ENCODE data around the gene ADAP2. TPM values are rescaled to one million over a fixed set of nuclear protein-coding genes. Genes with fewer than 3 reads are reported as not detected.
"Not testable (repeated sequence)": the region's sequence is repeated elsewhere in the genome, so short reads cannot be mapped to it uniquely, and the experiment has no call there.

The ADAP2 gene
- total RNA-seq, 1 donor from 2014 or later = 9.4 TPM

GRCh38 chr17:30965686-30966085 lies 43.9 kb downstream of the ADAP2 start:
- H3K4me3 ChIP-seq (ENCODE audit: low read length in 3 of 3) = no peak overlapping the region
- H3K36me3 ChIP-seq (ENCODE audit: control insufficient read depth in 3 of 3, insufficient read depth in 3 of 3, low read length in 3 of 3) = no peaks in the 10 kb centered on the region
- H3K27me3 ChIP-seq (ENCODE audit: control insufficient read depth in 3 of 3, insufficient read depth in 3 of 3, low read length in 3 of 3) = peaks cover 0 to 8% (median 5%) of the 10 kb centered on the region in 3 donors
- no peak overlapping the region for H3K27ac ChIP-seq (ENCODE audit: low read depth, low read length)
- peaks cover 0 to 8% (median 5%) of the 10 kb centered on the region in 3 donors for H3K4me1 ChIP-seq (ENCODE audit: control insufficient read depth in 3 of 3, insufficient read depth in 3 of 3, low read length in 3 of 3)
- no peaks in the 10 kb centered on the region for H3K9me3 ChIP-seq (ENCODE audit: control insufficient read depth in 3 of 3, low read length in 3 of 3)
- no peak overlapping the region for H3K9ac ChIP-seq (ENCODE audit: low read depth in 1 of 3, low read length in 3 of 3)

- H3K27ac ChIP-seq (ENCODE audit: low read depth, low read length); H3K36me3 ChIP-seq (ENCODE audit: control insufficient read depth in 3 of 3, insufficient read depth in 3 of 3, low read length in 3 of 3); H3K9me3 ChIP-seq (ENCODE audit: control insufficient read depth in 3 of 3, low read length in 3 of 3); H3K4me3 ChIP-seq (ENCODE audit: low read length in 3 of 3); H3K9ac ChIP-seq (ENCODE audit: low read depth in 1 of 3, low read length in 3 of 3): not testable (repeated sequence)
- Histone ChIP-seq H3K4me1 (ENCODE audit: control insufficient read depth in 3 of 3, insufficient read depth in 3 of 3, low read length in 3 of 3) (peaks cover 2 to 15% (median 8%) of the 10 kb centered on the region in 3 donors), H3K27me3 (ENCODE audit: control insufficient read depth in 3 of 3, insufficient read depth in 3 of 3, low read length in 3 of 3) (peaks cover 0 to 12% (median 5%) of the 10 kb centered on the region in 3 donors)
These were observed 46.2 kb downstream of the ADAP2 start for GRCh38 chr17:30967911-30968310.

GRCh38 chr17:30969989-30970830 lies 48.5 kb downstream of the ADAP2 start:
- H3K9ac ChIP-seq (ENCODE audit: low read depth in 1 of 3, low read length in 3 of 3) = peak overlapping the region; percentile 80 to 86 (median 86)
- H3K9me3 ChIP-seq (ENCODE audit: control insufficient read depth in 3 of 3, low read length in 3 of 3) = no peaks in the 10 kb centered on the region
- H3K27me3 ChIP-seq (ENCODE audit: control insufficient read depth in 3 of 3, insufficient read depth in 3 of 3, low read length in 3 of 3) = peaks cover 0 to 12% (median 5%) of the 10 kb centered on the region in 3 donors
- peaks cover 0 to 3% (median 0%) of the 10 kb centered on the region in 3 donors for H3K36me3 ChIP-seq (ENCODE audit: control insufficient read depth in 3 of 3, insufficient read depth in 3 of 3, low read length in 3 of 3)
- peak overlapping the region; percentile 88 for H3K27ac ChIP-seq (ENCODE audit: low read depth, low read length)
- H3K4me3 ChIP-seq (ENCODE audit: low read length in 3 of 3) = peak overlapping the region; percentile 74 to 79 (median 76)
- peaks cover 2 to 15% (median 8%) of the 10 kb centered on the region in 3 donors for H3K4me1 ChIP-seq (ENCODE audit: control insufficient read depth in 3 of 3, insufficient read depth in 3 of 3, low read length in 3 of 3)

- H3K36me3 ChIP-seq (ENCODE audit: control insufficient read depth in 3 of 3, insufficient read depth in 3 of 3, low read length in 3 of 3) = peaks cover 0 to 8% (median 0%) of the 10 kb centered on the region in 3 donors
- peak within 1 kb of the TSS; percentile 88 for H3K27ac ChIP-seq (ENCODE audit: low read depth, low read length)
- peak within 1 kb of the TSS; percentile 74 to 79 (median 76) for H3K4me3 ChIP-seq (ENCODE audit: low read length in 3 of 3)
- peaks cover 2 to 15% (median 8%) of the 10 kb centered on the region in 3 donors for H3K4me1 ChIP-seq (ENCODE audit: control insufficient read depth in 3 of 3, insufficient read depth in 3 of 3, low read length in 3 of 3)
- H3K9ac ChIP-seq (ENCODE audit: low read depth in 1 of 3, low read length in 3 of 3) = peak within 1 kb of the TSS; percentile 80 to 86 (median 86)
- H3K9me3 ChIP-seq (ENCODE audit: control insufficient read depth in 3 of 3, low read length in 3 of 3) = no peaks in the 10 kb centered on the region
- peaks cover 0 to 12% (median 5%) of the 10 kb centered on the region in 3 donors for H3K27me3 ChIP-seq (ENCODE audit: control insufficient read depth in 3 of 3, insufficient read depth in 3 of 3, low read length in 3 of 3)
These were observed 49.3 kb downstream of the ADAP2 start, which contains the start of gene RNF135 for GRCh38 chr17:30970831-30971567. RNF135 (plus strand) TSS chr17:30971039; CDS start chr17:30971074, 35 bp downstream.

- Histone ChIP-seq H3K27me3 (ENCODE audit: control insufficient read depth in 3 of 3, insufficient read depth in 3 of 3, low read length in 3 of 3) (peaks cover 0 to 9% (median 0%) of the 10 kb centered on the region in 3 donors), H3K9me3 (ENCODE audit: control insufficient read depth in 3 of 3, low read length in 3 of 3) (no peaks in the 10 kb centered on the region), H3K36me3 (ENCODE audit: control insufficient read depth in 3 of 3, insufficient read depth in 3 of 3, low read length in 3 of 3) (peaks cover 0 to 8% (median 0%) of the 10 kb centered on the region in 3 donors), H3K4me3 (ENCODE audit: low read length in 3 of 3) (no peak overlapping the region), H3K4me1 (ENCODE audit: control insufficient read depth in 3 of 3, insufficient read depth in 3 of 3, low read length in 3 of 3) (peaks cover 2 to 14% (median 3%) of the 10 kb centered on the region in 3 donors), H3K27ac (ENCODE audit: low read depth, low read length) (no peak overlapping the region), H3K9ac (ENCODE audit: low read depth in 1 of 3, low read length in 3 of 3) (no peak overlapping the region)
These were observed 53.5 kb downstream of the ADAP2 start for GRCh38 chr17:30975042-30975820.

GRCh38 chr17:30979919-30980318 lies 58.2 kb downstream of the ADAP2 start:
- not testable (repeated sequence) for H3K27me3 ChIP-seq (ENCODE audit: control insufficient read depth in 3 of 3, insufficient read depth in 3 of 3, low read length in 3 of 3)

GRCh38 chr17:30981531-30982519 lies 60.1 kb downstream of the ADAP2 start:
- H3K27me3 ChIP-seq (ENCODE audit: control insufficient read depth in 3 of 3, insufficient read depth in 3 of 3, low read length in 3 of 3) = no peaks in the 10 kb centered on the region
- H3K9me3 ChIP-seq (ENCODE audit: control insufficient read depth in 3 of 3, low read length in 3 of 3) = no peaks in the 10 kb centered on the region

More at GRCh38 chr17:30979919-30980318, 58.2 kb downstream of the ADAP2 start:
- H3K4me3 ChIP-seq (ENCODE audit: low read length in 3 of 3); H3K4me1 ChIP-seq (ENCODE audit: control insufficient read depth in 3 of 3, insufficient read depth in 3 of 3, low read length in 3 of 3); H3K27ac ChIP-seq (ENCODE audit: low read depth, low read length); H3K9me3 ChIP-seq (ENCODE audit: control insufficient read depth in 3 of 3, low read length in 3 of 3); H3K9ac ChIP-seq (ENCODE audit: low read depth in 1 of 3, low read length in 3 of 3); H3K36me3 ChIP-seq (ENCODE audit: control insufficient read depth in 3 of 3, insufficient read depth in 3 of 3, low read length in 3 of 3): not testable (repeated sequence)

GRCh38 chr17:30982855-30983254 lies 61.1 kb downstream of the ADAP2 start:
- no peak overlapping the region for H3K9ac ChIP-seq (ENCODE audit: low read depth in 1 of 3, low read length in 3 of 3)
- no peaks in the 10 kb centered on the region for H3K27me3 ChIP-seq (ENCODE audit: control insufficient read depth in 3 of 3, insufficient read depth in 3 of 3, low read length in 3 of 3)
- peaks cover 3 to 14% (median 11%) of the 10 kb centered on the region in 3 donors for H3K36me3 ChIP-seq (ENCODE audit: control insufficient read depth in 3 of 3, insufficient read depth in 3 of 3, low read length in 3 of 3)
- H3K27ac ChIP-seq (ENCODE audit: low read depth, low read length) = no peak overlapping the region
- H3K4me3 ChIP-seq (ENCODE audit: low read length in 3 of 3) = no peak overlapping the region
- no peaks in the 10 kb centered on the region for H3K4me1 ChIP-seq (ENCODE audit: control insufficient read depth in 3 of 3, insufficient read depth in 3 of 3, low read length in 3 of 3)
- no peaks in the 10 kb centered on the region for H3K9me3 ChIP-seq (ENCODE audit: control insufficient read depth in 3 of 3, low read length in 3 of 3)

More at GRCh38 chr17:30981531-30982519, 60.1 kb downstream of the ADAP2 start:
- Histone ChIP-seq H3K4me1 (ENCODE audit: control insufficient read depth in 3 of 3, insufficient read depth in 3 of 3, low read length in 3 of 3) (no peaks in the 10 kb centered on the region), H3K4me3 (ENCODE audit: low read length in 3 of 3) (no peak overlapping the region), H3K27ac (ENCODE audit: low read depth, low read length) (no peak overlapping the region), H3K9ac (ENCODE audit: low read depth in 1 of 3, low read length in 3 of 3) (no peak overlapping the region), H3K36me3 (ENCODE audit: control insufficient read depth in 3 of 3, insufficient read depth in 3 of 3, low read length in 3 of 3) (peaks cover 3 to 14% (median 11%) of the 10 kb centered on the region in 3 donors)

All from skeletal muscle tissue (tissue), 4 donors.